Measurements from ENCODE around the gene GFRA1.

GRCh38 chr10:116253716-116254115 lies 19.3 kb downstream of the GFRA1 start:
- TF ChIP-seq, protein P1, sequence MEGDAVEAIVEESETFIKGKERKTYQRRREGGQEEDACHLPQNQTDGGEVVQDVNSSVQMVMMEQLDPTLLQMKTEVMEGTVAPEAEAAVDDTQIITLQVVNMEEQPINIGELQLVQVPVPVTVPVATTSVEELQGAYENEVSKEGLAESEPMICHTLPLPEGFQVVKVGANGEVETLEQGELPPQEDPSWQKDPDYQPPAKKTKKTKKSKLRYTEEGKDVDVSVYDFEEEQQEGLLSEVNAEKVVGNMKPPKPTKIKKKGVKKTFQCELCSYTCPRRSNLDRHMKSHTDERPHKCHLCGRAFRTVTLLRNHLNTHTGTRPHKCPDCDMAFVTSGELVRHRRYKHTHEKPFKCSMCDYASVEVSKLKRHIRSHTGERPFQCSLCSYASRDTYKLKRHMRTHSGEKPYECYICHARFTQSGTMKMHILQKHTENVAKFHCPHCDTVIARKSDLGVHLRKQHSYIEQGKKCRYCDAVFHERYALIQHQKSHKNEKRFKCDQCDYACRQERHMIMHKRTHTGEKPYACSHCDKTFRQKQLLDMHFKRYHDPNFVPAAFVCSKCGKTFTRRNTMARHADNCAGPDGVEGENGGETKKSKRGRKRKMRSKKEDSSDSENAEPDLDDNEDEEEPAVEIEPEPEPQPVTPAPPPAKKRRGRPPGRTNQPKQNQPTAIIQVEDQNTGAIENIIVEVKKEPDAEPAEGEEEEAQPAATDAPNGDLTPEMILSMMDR (conservative IDR thresholded peaks at IDR 0.05; ENCODE audit: low read length), result no peak
- TF ChIP-seq EZH2phosphoT487 (IDR thresholded peaks at IDR 0.05; ENCODE audit: borderline replicate concordance, low read depth, low read length), result no peak
